Thymus (tissue), 11 donors: Measurements from ENCODE around the gene BUB1B. TPM values are rescaled to one million over a fixed set of nuclear protein-coding genes. Genes with fewer than 3 reads are reported as not detected.
A peak's percentile ranks its signal among the peaks of the same experiment; 100 is the strongest.
"Not testable (repeated sequence)": the region's sequence is repeated elsewhere in the genome, so short reads cannot be mapped to it uniquely, and the experiment has no call there.

Experiments used
- DNase-seq, 9 donors: peaks; one replicate each; pipeline ENCODE4 v3.0.0-alpha.2; 2013; ENCODE audit warnings: low spot score in 9 of 9, low read depth in 6 of 9, missing footprints in 1 of 9
- H3K27ac ChIP-seq, 2 donors: one replicate each; pipeline ENCODE4 v1.5.1; 2013; ENCODE audit warnings: control low read depth in 1 of 2, low read depth in 1 of 2, low read length in 1 of 2, mild to moderate bottlenecking in 1 of 2, moderate library complexity in 1 of 2
- H3K27me3 ChIP-seq, 2 donors: one replicate each; pipeline ENCODE4 v1.5.1; 2013; ENCODE audit warnings: low read length in 1 of 2; ENCODE audit not compliant: control insufficient read depth in 2 of 2, insufficient read depth in 1 of 2
- H3K36me3 ChIP-seq, 2 donors: one replicate each; pipeline ENCODE4 v1.5.1; 2013; ENCODE audit warnings: low read length in 1 of 2, mild to moderate bottlenecking in 1 of 2, moderate library complexity in 1 of 2; ENCODE audit not compliant: control insufficient read depth in 2 of 2, insufficient read depth in 2 of 2
- H3K4me1 ChIP-seq, 2 donors: one replicate each; pipeline ENCODE4 v1.5.1; 2013; ENCODE audit warnings: low read length in 2 of 2; ENCODE audit not compliant: control insufficient read depth in 2 of 2, insufficient read depth in 2 of 2
- H3K4me3 ChIP-seq, 2 donors: one replicate each; pipeline ENCODE4 v1.5.1; 2013; ENCODE audit warnings: low read length in 2 of 2, control low read depth in 1 of 2, mild to moderate bottlenecking in 1 of 2
- H3K9me3 ChIP-seq, 2 donors: one replicate each; pipeline ENCODE4 v1.5.1; 2013; ENCODE audit warnings: low read length in 1 of 2, mild to moderate bottlenecking in 1 of 2; ENCODE audit not compliant: control insufficient read depth in 2 of 2, insufficient read depth in 1 of 2
- WGBS: extraction: QIAGEN DNeasy Blood & Tissue Kit; methylation state at CpG from one replicate; pipeline ENCODE4 v1.1.7; 2013; 5-methylcytosine and 5-hydroxymethylcytosine counted together
- polyA plus RNA-seq: library from polyadenylated mRNA; stranded (reverse); fragments of 200-250 nt; gene quantifications from one replicate; pipeline ENCODE4 v1.2.3, GENCODE V29; 2013
- total RNA-seq: library from RNA; stranded (reverse); fragments of 120-200 nt; gene quantifications from one replicate; pipeline ENCODE4 v1.2.4, GENCODE V29; 2013
- donor health status: healthy.

BUB1B gene
- total and polyA plus RNA-seq, 2 donors, result 7.3 to 48.3 TPM

- Histone ChIP-seq H3K27me3 (no peaks in the 10 kb centered on the region), H3K36me3 (no peaks in the 10 kb centered on the region), H3K4me3 (no peak overlapping the region), H3K27ac (no peak overlapping the region), H3K9me3 (no peaks in the 10 kb centered on the region), H3K4me1 (peaks cover 0 to 2% of the 10 kb centered on the region in 2 donors)
- WGBS, result 75% methylated on average over 9 of the region's 9 CpGs
- no peak for DNase-seq
These were observed 10.5 kb upstream of the BUB1B start for GRCh38 chr15:40150163-40150925.

- H3K27me3 ChIP-seq, result no peaks in the 10 kb centered on the region
- no peak overlapping the region for H3K4me3 ChIP-seq
- DNase-seq, result no peak
- H3K4me1 ChIP-seq, result peaks cover 0 to 6% of the 10 kb centered on the region in 2 donors
- H3K9me3 ChIP-seq, result no peaks in the 10 kb centered on the region
- H3K36me3 ChIP-seq, result no peaks in the 10 kb centered on the region
- H3K27ac ChIP-seq, result no peak overlapping the region
- 91% methylated on average over 6 of the region's 6 CpGs for WGBS
These were observed 9.4 kb upstream of the BUB1B start for GRCh38 chr15:40151499-40151898.

DNA sequence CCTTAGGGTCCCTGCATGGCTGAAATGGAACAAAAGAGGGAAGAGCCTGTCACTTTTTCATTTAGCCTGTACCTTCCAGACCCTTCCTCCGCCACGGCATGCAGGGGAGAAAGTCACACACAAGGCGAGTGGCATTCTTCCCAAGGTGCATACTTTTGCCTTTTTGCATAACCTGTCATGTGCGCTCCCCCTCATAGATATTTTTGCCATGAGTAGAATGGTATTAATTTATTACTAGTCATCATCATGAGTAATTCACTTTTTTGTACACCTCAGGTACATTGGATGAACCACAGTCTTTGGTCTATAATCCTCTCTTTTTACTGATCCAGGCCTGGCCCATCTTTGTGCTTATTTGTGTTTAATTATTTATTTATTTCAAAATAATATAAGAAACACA is 8.9 kb upstream of the BUB1B start:
- DNase-seq, result no peak
- Histone ChIP-seq H3K36me3 (no peaks in the 10 kb centered on the region), H3K4me1 (peaks cover 0 to 6% of the 10 kb centered on the region in 2 donors), H3K27ac (no peak overlapping the region), H3K4me3 (no peak overlapping the region), H3K27me3 (no peaks in the 10 kb centered on the region), H3K9me3 (no peaks in the 10 kb centered on the region)
- WGBS, result 98% methylated on average over 4 of the region's 4 CpGs

DNA sequence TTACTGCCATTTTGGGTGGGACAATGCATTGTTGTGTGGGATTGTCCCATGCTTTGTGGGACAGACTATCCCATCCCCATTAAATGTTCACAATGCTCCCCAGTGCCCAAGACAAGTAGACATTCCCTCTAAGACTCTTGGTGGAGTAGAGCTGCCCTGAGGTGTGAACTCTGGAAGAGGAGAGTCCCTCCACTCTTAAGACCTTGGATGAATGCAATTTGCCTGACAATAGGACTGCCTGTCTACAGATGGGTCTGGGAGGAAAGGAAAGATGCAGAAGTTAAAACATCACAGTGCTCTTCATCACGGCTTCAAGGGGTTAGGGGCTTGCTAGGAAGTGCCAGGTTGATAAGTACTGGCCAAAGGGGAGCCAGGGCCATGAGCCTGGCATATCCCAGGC is 6.0 kb upstream of the BUB1B start:
- H3K4me1 ChIP-seq, H3K4me3 ChIP-seq, H3K36me3 ChIP-seq, DNase-seq, H3K9me3 ChIP-seq, H3K27ac ChIP-seq, H3K27me3 ChIP-seq: not testable (repeated sequence)
- WGBS, result 100% methylated on average over 1 of the region's 1 CpG

GRCh38 chr15:40155270-40155910 is 5.5 kb upstream of the BUB1B start:
- peaks cover 3 to 8% of the 10 kb centered on the region in 2 donors for H3K4me1 ChIP-seq
- peak in 1 of 9 donors; percentile 12 for DNase-seq
- WGBS, result 83% methylated on average over 4 of the region's 5 CpGs
- H3K36me3 ChIP-seq, result no peaks in the 10 kb centered on the region
- H3K4me3 ChIP-seq, result no peak overlapping the region
- no peak overlapping the region for H3K27ac ChIP-seq
- H3K9me3 ChIP-seq, result no peaks in the 10 kb centered on the region
- no peaks in the 10 kb centered on the region for H3K27me3 ChIP-seq

- Histone ChIP-seq H3K27me3 (no peaks in the 10 kb centered on the region), H3K9me3 (no peaks in the 10 kb centered on the region), H3K4me1 (peaks cover 14% of the 10 kb centered on the region in 2 donors), H3K4me3 (no peak overlapping the region), H3K36me3 (peaks cover 0 to 4% of the 10 kb centered on the region in 2 donors), H3K27ac (no peak overlapping the region)
- WGBS, result 95% methylated on average over 7 of the region's 7 CpGs
- DNase-seq, result no peak
These were observed 3.0 kb upstream of the BUB1B start for GRCh38 chr15:40157778-40158447.

DNA sequence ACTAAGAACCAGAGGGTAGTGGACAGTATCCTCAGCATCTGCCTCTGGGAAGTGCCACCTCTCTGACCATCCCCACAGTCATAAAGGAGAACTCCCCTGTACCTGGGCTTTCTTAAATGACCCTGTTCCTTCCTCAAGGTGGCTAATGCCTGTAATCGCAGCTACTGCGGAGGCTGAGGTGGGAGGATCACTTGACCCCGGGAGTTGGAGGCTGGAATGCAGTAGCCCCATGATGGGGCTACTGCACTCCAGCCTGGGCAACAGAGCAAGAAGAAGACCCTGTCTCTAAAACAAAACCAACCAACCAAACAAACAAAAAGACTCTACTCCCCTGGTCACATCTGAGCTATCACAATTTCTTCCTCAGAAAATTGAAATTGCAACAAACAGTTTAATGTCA is 848 bp upstream of the BUB1B start:
- Histone ChIP-seq H3K36me3 (peaks cover 0 to 18% of the 10 kb centered on the region in 2 donors), H3K4me3 (no peak overlapping the region), H3K27me3 (no peaks in the 10 kb centered on the region), H3K4me1 (peaks cover 17 to 21% of the 10 kb centered on the region in 2 donors), H3K27ac (peak overlapping the region in 1 of 2 donors; percentile 83), H3K9me3 (no peaks in the 10 kb centered on the region)
- DNase-seq, result no peak
- 97% methylated on average over 3 of the region's 3 CpGs for WGBS

GRCh38 chr15:40161693-40162391 is 973 bp downstream of the BUB1B start:
- Histone ChIP-seq H3K36me3 (peaks cover 0 to 31% of the 10 kb centered on the region in 2 donors), H3K4me1 (peaks cover 10 to 21% of the 10 kb centered on the region in 2 donors), H3K4me3 (peak overlapping the region; percentile 75 to 91), H3K9me3 (no peaks in the 10 kb centered on the region), H3K27me3 (no peaks in the 10 kb centered on the region), H3K27ac (peak overlapping the region in 1 of 2 donors; percentile 78)
- 29% methylated on average over 2 of the region's 2 CpGs for WGBS
- DNase-seq, result peak in 4 of 9 donors; percentile 21 to 56 (median 26)
